H1 (cell line): ENCODE measurements around the gene SLC35B4. TPM values are rescaled to one million over a fixed set of nuclear protein-coding genes. Genes with fewer than 3 reads are reported as not detected.
"Not testable (repeated sequence)": the region's sequence is repeated elsewhere in the genome, so short reads cannot be mapped to it uniquely, and the experiment has no call there.

ENCODE experiments used
- CTCF ChIA-PET: fragments of 300-600 bp; sonication (Branson Sonifier 250); formaldehyde crosslinking; loops from one replicate; lab custom pipeline; 2021; ENCODE audit not compliant: partially characterized antibody; lab: Charles Lee
- POLR2A ChIA-PET: fragments of 300-600 bp; sonication (Branson Sonifier 250); formaldehyde crosslinking; loops from one replicate; lab custom pipeline; 2021; ENCODE audit warnings: inconsistent platforms; ENCODE audit not compliant: partially characterized antibody; lab: Charles Lee
- DNase-seq, 2 experiments: peaks; one replicate each; pipeline versions ENCODE4 v3.0.0 to v3.0.0-alpha.2; 2010 to 2022; ENCODE audit warnings: low spot score in 2 of 2, low read depth in 1 of 2, mixed read lengths in 1 of 2
- FAIRE-seq: peaks from 2 replicates; lab custom pipeline; 2011; peaks lifted over from hg19 to GRCh38; lab: Jason Lieb, UNC
- H2AFZ ChIP-seq: 2 replicates; pipeline ENCODE4 v1.8.1; 2012; ENCODE audit warnings: low read length, inconsistent platforms
- H2AK5ac ChIP-seq: 2 replicates; pipeline ENCODE4 v1.6.1; 2013; ENCODE audit warnings: low read depth, low read length
- H2BK120ac ChIP-seq: replicated peaks from 2 replicates; pipeline ENCODE3; 2013; ENCODE audit warnings: low read depth, low read length, inconsistent platforms
- H2BK12ac ChIP-seq: 2 replicates; pipeline ENCODE4 v1.6.1; 2013; ENCODE audit warnings: low read depth, low read length
- H2BK15ac ChIP-seq: 2 replicates; pipeline ENCODE4 v1.6.1; 2013; ENCODE audit warnings: low read length
- H2BK20ac ChIP-seq: 2 replicates; pipeline ENCODE4 v1.6.1; 2013; ENCODE audit warnings: low read length
- H2BK5ac ChIP-seq: 2 replicates; pipeline ENCODE4 v1.6.1; 2013; ENCODE audit warnings: low read depth, low read length
- H3K14ac ChIP-seq: 2 replicates; pipeline ENCODE4 v1.6.1; 2013; ENCODE audit warnings: inconsistent platforms; ENCODE audit not compliant: insufficient read length
- H3K18ac ChIP-seq: 2 replicates; pipeline ENCODE4 v1.6.1; 2013; ENCODE audit warnings: low read length; ENCODE audit errors: extremely low read depth
- H3K23ac ChIP-seq: 2 replicates; pipeline ENCODE4 v1.6.1; 2013; ENCODE audit warnings: inconsistent platforms; ENCODE audit not compliant: insufficient read length
- H3K23me2 ChIP-seq: 2 replicates; pipeline ENCODE4 v1.6.1; 2013; ENCODE audit warnings: low read depth, low read length
- H3K27ac ChIP-seq: 2 replicates; pipeline ENCODE4 v1.6.1; 2011; ENCODE audit warnings: low read depth, low read length, inconsistent platforms
- H3K27me3 ChIP-seq, 4 experiments: replicated peaks in 1 of 4; 1 replicate in 1 of 4; 2 replicates in 3 of 4; pipeline versions ENCODE4 v1.6.1 to v1.8.1; 2011 to 2013; ENCODE audit warnings: low read length in 3 of 4, mild to moderate bottlenecking in 3 of 4, inconsistent platforms in 2 of 4, mixed read lengths in 2 of 4, moderate library complexity in 1 of 4; ENCODE audit not compliant: control insufficient read depth in 3 of 4, insufficient read depth in 3 of 4; ENCODE audit errors: extremely low read depth in 1 of 4
- H3K36me3 ChIP-seq, 4 experiments: 2 replicates each; pipeline versions ENCODE4 v1.6.1 to v1.8.1; 2011 to 2013; ENCODE audit warnings: mild to moderate bottlenecking in 4 of 4, low read length in 3 of 4, moderate library complexity in 2 of 4, control low read depth in 1 of 4, inconsistent platforms in 1 of 4; ENCODE audit not compliant: insufficient read depth in 4 of 4, control insufficient read depth in 2 of 4
- H3K4ac ChIP-seq: replicated peaks from 2 replicates; pipeline ENCODE3; 2013; ENCODE audit warnings: low read length, low read depth, mixed read lengths, inconsistent platforms; ENCODE audit not compliant: insufficient read length
- H3K4me1 ChIP-seq, 4 experiments: replicated peaks in 1 of 4; 1 replicate in 1 of 4; 2 replicates in 3 of 4; pipeline versions ENCODE4 v1.6.1 to v1.8.1; 2011 to 2013; ENCODE audit warnings: low read length in 3 of 4, inconsistent platforms in 2 of 4, mixed read lengths in 1 of 4; ENCODE audit not compliant: insufficient read depth in 4 of 4, control insufficient read depth in 3 of 4
- H3K4me2 ChIP-seq, 2 experiments: 2 replicates each; pipeline versions ENCODE4 v1.6.1 to v1.8.1; 2011 to 2013; ENCODE audit warnings: low read depth in 2 of 2, low read length in 2 of 2, control low read depth in 1 of 2, inconsistent platforms in 1 of 2, mild to moderate bottlenecking in 1 of 2; ENCODE audit not compliant: insufficient read depth in 1 of 2
- H3K4me3 ChIP-seq, 4 experiments: fragments of 200-600, 300-600 bp in 1 of 4; sonication (generic), shearing (Covaris generic), sonication (Bioruptor Twin) in 1 of 4; 2 replicates each; pipeline versions ENCODE4 v1.5.1 to v1.8.1; 2011 to 2016; ENCODE audit warnings: low read length in 4 of 4, low read depth in 3 of 4, control low read depth in 2 of 4, inconsistent platforms in 2 of 4, mild to moderate bottlenecking in 2 of 4, mixed read lengths in 1 of 4, moderate library complexity in 1 of 4; ENCODE audit not compliant: insufficient read depth in 2 of 4; ENCODE audit errors: extremely low read depth in 1 of 4
- H3K56ac ChIP-seq: replicated peaks from 2 replicates; pipeline ENCODE3; 2013; ENCODE audit warnings: low read depth, mild to moderate bottlenecking, mixed read lengths, low read length, inconsistent platforms; ENCODE audit not compliant: insufficient read length
- H3K79me1 ChIP-seq: 2 replicates; pipeline ENCODE4 v1.6.1; 2013; ENCODE audit warnings: low read depth, low read length, control low read depth
- H3K79me2 ChIP-seq, 2 experiments: 2 replicates each; pipeline versions ENCODE4 v1.6.1 to v1.8.1; 2012 to 2013; ENCODE audit warnings: low read length in 2 of 2, mild to moderate bottlenecking in 2 of 2, inconsistent platforms in 1 of 2; ENCODE audit not compliant: insufficient read depth in 2 of 2, control insufficient read depth in 1 of 2
- H3K9ac ChIP-seq, 4 experiments: replicated peaks in 1 of 4; 1 replicate in 1 of 4; 2 replicates in 3 of 4; pipeline versions ENCODE4 v1.6.1 to v1.8.1; 2011 to 2013; ENCODE audit warnings: low read depth in 3 of 4, low read length in 3 of 4, control low read depth in 2 of 4, mild to moderate bottlenecking in 2 of 4, moderate library complexity in 2 of 4, inconsistent platforms in 1 of 4; ENCODE audit errors: extremely low read depth in 1 of 4
- H3K9me3 ChIP-seq, 2 experiments: 2 replicates each; pipeline versions ENCODE4 v1.6.1 to v1.8.1; 2012 to 2013; ENCODE audit warnings: mild to moderate bottlenecking in 2 of 2, moderate library complexity in 2 of 2, control low read depth in 1 of 2, inconsistent platforms in 1 of 2, low read depth in 1 of 2, low read length in 1 of 2, mixed read lengths in 1 of 2; ENCODE audit not compliant: insufficient read depth in 2 of 2
- H4K20me1 ChIP-seq, 2 experiments: replicated peaks in 1 of 2; 2 replicates each; pipeline versions ENCODE3 to v1.8.1; 2011 to 2013; ENCODE audit warnings: inconsistent platforms in 2 of 2, low read length in 2 of 2, mild to moderate bottlenecking in 1 of 2; ENCODE audit not compliant: insufficient read depth in 2 of 2, control insufficient read depth in 1 of 2
- H4K5ac ChIP-seq: 2 replicates; pipeline ENCODE4 v1.6.1; 2013; ENCODE audit warnings: low read length, low read depth, mixed read lengths, inconsistent platforms; ENCODE audit not compliant: insufficient read length
- H4K8ac ChIP-seq: 2 replicates; pipeline ENCODE4 v1.8.0; 2013; ENCODE audit warnings: mild to moderate bottlenecking, moderate library complexity, low read length, inconsistent platforms; ENCODE audit not compliant: insufficient read depth; ENCODE audit errors: extremely low read depth
- H4K91ac ChIP-seq: replicated peaks from 2 replicates; pipeline ENCODE3; 2013; ENCODE audit warnings: low read length, mixed read lengths, inconsistent platforms; ENCODE audit not compliant: insufficient read length
- WGBS, 2 experiments: shearing (Covaris generic) in 1 of 2; methylation state at CpG; one replicate each; pipeline versions ENCODE4 v1.1.6 to v1.1.7; 2013 to 2015; ENCODE audit warnings: low lambda C conversion rate in 2 of 2, mixed read lengths in 2 of 2, inconsistent platforms in 1 of 2, low coverage in 1 of 2, missing lambda C conversion rate in 1 of 2; ENCODE audit not compliant: insufficient replicate concordance in 2 of 2, insufficient coverage in 1 of 2, insufficient read length in 1 of 2; ENCODE audit errors: extremely low coverage in 1 of 2, missing lambda C conversion rate in 1 of 2; 5-methylcytosine and 5-hydroxymethylcytosine counted together
- polyA plus RNA-seq, 7 experiments: library from polyadenylated mRNA; depleted of rRNA in 3 of 7; stranded (reverse) in 5 of 7; unstranded in 2 of 7; fragments of >200 nt in 5 of 7; fragments of 200-250 nt in 2 of 7; gene quantifications; 1 replicate in 5 of 7; 2 replicates in 1 of 7; 4 replicates in 1 of 7; pipeline versions ENCODE4 v1.2.1 to v1.2.3, GENCODE V29; 2011 to 2013; ENCODE audit warnings: missing spikeins in 2 of 7, mixed read lengths in 2 of 7
- total RNA-seq: library from RNA; stranded (reverse); fragmentation: NEBNext Ultra II Directional; extraction: Animal tissue kit (Norgen Biotek cat#: 25700); gene quantifications from 2 replicates; pipeline ENCODE4 v1.2.1, GENCODE V29; 2021

The SLC35B4 gene
- total and polyA plus RNA-seq, 2 of the 8 experiments (the other 6 are each of a cell fraction or from before 2014, with no cell fraction given), result 28.9 to 34.6 TPM

GRCh38 chr7:134295982-134296381 lies 20.7 kb downstream of the SLC35B4 start:
- H4K8ac ChIP-seq, H3K14ac ChIP-seq, H3K56ac ChIP-seq, H3K4me1 ChIP-seq, FAIRE-seq, H4K91ac ChIP-seq, H2BK120ac ChIP-seq, H3K27me3 ChIP-seq, H3K79me2 ChIP-seq, H3K9me3 ChIP-seq, H2AFZ ChIP-seq, H2BK15ac ChIP-seq, H3K23me2 ChIP-seq, H3K4ac ChIP-seq, H2AK5ac ChIP-seq, H3K18ac ChIP-seq, H3K23ac ChIP-seq, H2BK5ac ChIP-seq, POLR2A ChIA-PET, CTCF ChIA-PET, H4K20me1 ChIP-seq, DNase-seq, H3K4me2 ChIP-seq, H3K4me3 ChIP-seq, H3K79me1 ChIP-seq, H3K27ac ChIP-seq, H3K9ac ChIP-seq, H4K5ac ChIP-seq, H2BK20ac ChIP-seq, H2BK12ac ChIP-seq: not testable (repeated sequence)
- peaks cover 0 to 38% (median 13%) of the 10 kb centered on the region in 4 experiments; a peak in 4 of 8 replicates for H3K36me3 ChIP-seq
- WGBS, 2 experiments, result 79% methylated on average over 7 of the region's 7 CpGs; no CpG with 5 or more reads in 1 of the 2 experiments
